Measurements from ENCODE around the gene TMBIM4. TPM values are rescaled to one million over a fixed set of nuclear protein-coding genes. Genes with fewer than 3 reads are reported as not detected.

The TMBIM4 gene
- polyA plus RNA-seq, 1 of the 3 experiments (the other 2 are of a cell fraction), result 68.5 TPM

DNA sequence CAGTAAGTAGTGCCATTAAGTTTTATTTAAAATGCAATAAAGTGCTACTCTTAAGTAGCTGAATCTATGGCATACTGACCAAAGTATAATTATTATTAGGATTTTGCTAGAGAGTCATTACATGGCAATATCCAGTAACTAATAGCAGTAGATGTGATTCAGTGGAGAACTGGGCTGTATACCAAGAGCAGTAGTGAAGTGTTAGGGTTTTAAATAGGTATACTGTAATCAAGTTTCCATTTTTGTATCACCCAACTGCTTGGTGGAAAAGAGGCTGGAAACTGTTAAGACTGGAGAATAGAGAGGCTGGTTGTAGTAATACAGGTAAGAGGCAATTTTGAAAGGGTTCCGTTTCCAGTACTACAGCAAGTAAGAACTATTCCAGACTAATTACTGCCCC lies 25.9 kb downstream of the TMBIM4 start:
- ChIA-PET POLR2A (no interaction called here), CTCF (interaction anchor here (1.2 kb wide), 1 partner anchor 126 kb away, joined by 5 read pairs; no protein-coding TSS in a partner anchor)
- Histone ChIP-seq H3K4me2 (no peak overlapping the region), H3K79me2 (ENCODE audit: insufficient read depth) (peaks cover 12% of the 10 kb centered on the region; the same call in 1 of the 2 replicates), H4K20me1 (ENCODE audit: insufficient read depth) (no peaks in the 10 kb centered on the region), H3K9me2 (no peaks in the 10 kb centered on the region), H3K9ac (no peak overlapping the region), H3F3A (replicated peaks; ENCODE audit: insufficient read depth) (peaks cover 23% of the 10 kb centered on the region), H3K36me3 (replicated peaks in 1 of 2; ENCODE audit: control insufficient read depth in 1 of 2, insufficient read depth in 2 of 2, low read length in 1 of 2) (peaks cover 59 to 79% of the 10 kb centered on the region in 2 experiments), H2AFZ (ENCODE audit: low read depth) (no peak overlapping the region), H3K27ac (ENCODE audit: low read depth in 2 of 2, low read length in 1 of 2) (no peak overlapping the region), H3K9me3 (peaks cover 30% of the 10 kb centered on the region), H3K4me1 (ENCODE audit: control insufficient read depth in 1 of 2, insufficient read depth in 2 of 2, low read depth in 1 of 2, low read length in 1 of 2) (no peaks in the 10 kb centered on the region; a peak in 1 of 4 replicates), H3K27me3 (ENCODE audit: insufficient read depth) (no peaks in the 10 kb centered on the region), H3K4me3 (ENCODE audit: low read depth in 2 of 2, low read length in 1 of 2) (no peak overlapping the region)
- no peak for DNase-seq
- WGBS (ENCODE audit: low lambda C conversion rate), result 94% methylated on average over 1 of the region's 1 CpG
- TF ChIP-seq REST (IDR thresholded peaks at IDR 0.05; ENCODE audit: low read depth, low read length) (no peak), TCF12 (IDR thresholded peaks at IDR 0.05) (no peak), ELF1 (IDR thresholded peaks at IDR 0.05) (no peak), FOXM1 (IDR thresholded peaks at IDR 0.05; ENCODE audit: low read depth) (no peak), MXI1 (IDR thresholded peaks at IDR 0.05; ENCODE audit: low read depth, low read length) (no peak), TEAD4 (IDR thresholded peaks at IDR 0.05; ENCODE audit: borderline replicate concordance, insufficient read depth) (no peak)

DNA sequence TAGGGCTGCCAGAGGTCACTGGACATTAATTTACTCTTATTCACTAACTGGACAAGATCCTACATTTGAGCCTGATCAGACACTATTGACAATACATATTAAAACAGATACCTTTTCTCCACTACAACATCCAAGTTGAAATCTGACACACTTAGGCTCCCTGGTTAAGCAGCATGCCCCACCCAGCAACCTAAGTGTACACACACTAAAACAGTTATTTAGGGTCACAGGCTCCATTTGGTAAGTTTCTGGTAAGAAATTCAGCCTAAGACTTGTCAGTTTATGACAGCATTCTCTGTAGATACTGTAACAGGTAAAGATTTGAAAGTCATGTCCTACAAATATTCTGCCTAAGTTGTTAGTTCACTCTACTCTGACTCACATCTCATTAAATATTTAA lies 27.0 kb downstream of the TMBIM4 start:
- CTCF ChIA-PET, result no interaction called here
- Histone ChIP-seq H3K36me3 (replicated peaks in 1 of 2; ENCODE audit: control insufficient read depth in 1 of 2, insufficient read depth in 2 of 2, low read length in 1 of 2) (peaks cover 62 to 83% of the 10 kb centered on the region in 2 experiments), H3K79me2 (ENCODE audit: insufficient read depth) (peaks cover 12% of the 10 kb centered on the region; the same call in 1 of the 2 replicates), H3K27me3 (ENCODE audit: insufficient read depth) (no peaks in the 10 kb centered on the region), H3K9me2 (no peaks in the 10 kb centered on the region), H3K4me1 (ENCODE audit: control insufficient read depth in 1 of 2, insufficient read depth in 2 of 2, low read depth in 1 of 2, low read length in 1 of 2) (no peaks in the 10 kb centered on the region; a peak in 1 of 4 replicates), H3K9me3 (peaks cover 38% of the 10 kb centered on the region), H3K9ac (no peak overlapping the region), H3K27ac (ENCODE audit: low read depth in 2 of 2, low read length in 1 of 2) (no peak overlapping the region), H3F3A (replicated peaks; ENCODE audit: insufficient read depth) (peaks cover 26% of the 10 kb centered on the region), H4K20me1 (ENCODE audit: insufficient read depth) (no peaks in the 10 kb centered on the region), H2AFZ (ENCODE audit: low read depth) (no peak overlapping the region), H3K4me3 (ENCODE audit: low read depth in 2 of 2, low read length in 1 of 2) (no peak overlapping the region), H3K4me2 (no peak overlapping the region)
- POLR2A ChIA-PET, result no interaction called here
- DNase-seq, result no peak
- TF ChIP-seq RAD21 (IDR thresholded peaks at IDR 0.05; ENCODE audit: low read length) (no peak), CTCF (IDR thresholded peaks at IDR 0.05) (no peak), SMC3 (IDR thresholded peaks at IDR 0.05; ENCODE audit: low read depth, low read length) (no peak), YY1 (IDR thresholded peaks at IDR 0.05; ENCODE audit: low read depth) (no peak), RCOR1 (IDR thresholded peaks at IDR 0.05; ENCODE audit: low read length) (no peak), CHD2 (IDR thresholded peaks at IDR 0.05; ENCODE audit: low read length, partially characterized antibody) (no peak), FOXJ3 (CRISPR knock-in tag; IDR thresholded peaks at IDR 0.05) (no peak), REST (IDR thresholded peaks at IDR 0.05; ENCODE audit: low read depth, low read length) (no peak), FOSL2 (IDR thresholded peaks at IDR 0.05; ENCODE audit: borderline replicate concordance, low read depth) (no peak), FOXM1 (IDR thresholded peaks at IDR 0.05; ENCODE audit: low read depth) (no peak), EZH2phosphoT487 (IDR thresholded peaks at IDR 0.05; ENCODE audit: borderline replicate concordance, low read depth) (no peak), RFX5 (IDR thresholded peaks at IDR 0.05; ENCODE audit: low read length) (no peak), NRF1 (IDR thresholded peaks at IDR 0.05; ENCODE audit: low read depth, low read length) (no peak), TEAD4 (IDR thresholded peaks at IDR 0.05; ENCODE audit: borderline replicate concordance, insufficient read depth) (no peak), RXRA (IDR thresholded peaks at IDR 0.05; ENCODE audit: borderline replicate concordance, low read depth) (no peak)
- TF ChIP-seq, protein P1, sequence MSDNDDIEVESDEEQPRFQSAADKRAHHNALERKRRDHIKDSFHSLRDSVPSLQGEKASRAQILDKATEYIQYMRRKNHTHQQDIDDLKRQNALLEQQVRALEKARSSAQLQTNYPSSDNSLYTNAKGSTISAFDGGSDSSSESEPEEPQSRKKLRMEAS (IDR thresholded peaks at IDR 0.05; ENCODE audit: low read depth), result no peak
